Gastroesophageal sphincter (tissue), 4 donors: Measurements from ENCODE around the gene PTPRN2. TPM values are rescaled to one million over a fixed set of nuclear protein-coding genes. Genes with fewer than 3 reads are reported as not detected.

Experiments
- ATAC-seq: fragments of 150-250 bp; one replicate; pipeline ENCODE4 v1.9.1; 2016; ENCODE audit warnings: mild to moderate bottlenecking, moderate library complexity
- H3K27ac ChIP-seq, 4 donors: fragments of 200-600 bp; sonication (generic) in 3 of 4; 1 replicate in 3 of 4; 2 replicates in 1 of 4; pipeline ENCODE4 v1.5.1; 2016 to 2019
- H3K27me3 ChIP-seq: fragments of 200-600 bp; sonication (generic); one replicate; pipeline ENCODE4 v1.5.1; 2019
- H3K36me3 ChIP-seq, 2 donors: fragments of 200-600 bp; sonication (generic); one replicate each; pipeline ENCODE4 v1.5.1; 2019; ENCODE audit warnings: control low read depth in 1 of 2
- H3K4me1 ChIP-seq, 3 donors: fragments of 200-600 bp; sonication (generic); 1 replicate in 2 of 3; 2 replicates in 1 of 3; pipeline ENCODE4 v1.5.1; 2016 to 2019; ENCODE audit warnings: control low read depth in 2 of 3
- H3K4me3 ChIP-seq, 2 donors: fragments of 200-600 bp; sonication (generic); one replicate each; pipeline ENCODE4 v1.5.1; 2019; ENCODE audit warnings: mild to moderate bottlenecking in 1 of 2, moderate library complexity in 1 of 2
- H3K9me3 ChIP-seq, 3 donors: fragments of 200-600 bp; sonication (generic); one replicate each; pipeline ENCODE4 v1.5.1; 2017 to 2019; ENCODE audit warnings: control low read depth in 2 of 3
- CTCF ChIP-seq, 4 experiments: fragments of 200-600 bp in 2 of 4; fragments of 450-650 bp in 2 of 4; sonication (generic) in 1 of 4; IDR thresholded peaks; one replicate each; pipeline ENCODE4 v1.5.1; 2017 to 2019; ENCODE audit warnings: antibody characterized with exemption in 4 of 4, mild to moderate bottlenecking in 2 of 4, moderate library complexity in 2 of 4
- EP300 ChIP-seq: sonication (generic); formaldehyde crosslinking; IDR thresholded peaks from one replicate; pipeline ENCODE4 v1.6.1; 2017; ENCODE audit warnings: antibody characterized with exemption, mild to moderate bottlenecking
- POLR2A ChIP-seq, 2 donors: fragments of 450-650 bp; IDR thresholded peaks; one replicate each; pipeline ENCODE4 v1.6.1; 2017; ENCODE audit warnings: antibody characterized with exemption in 2 of 2, mild to moderate bottlenecking in 2 of 2, moderate library complexity in 1 of 2
- POLR2AphosphoS5 ChIP-seq: sonication (generic); formaldehyde crosslinking; IDR thresholded peaks from one replicate; pipeline ENCODE4 v1.6.1; 2017; ENCODE audit warnings: antibody characterized with exemption
- WGBS, 2 donors: methylation state at CpG; one replicate each; pipeline ENCODE4 v1.1.5; 2018; ENCODE audit warnings: low coverage in 1 of 2; 5-methylcytosine and 5-hydroxymethylcytosine counted together
- total RNA-seq, 4 donors: library from RNA; depleted of rRNA; stranded (reverse); fragments of >200 nt; gene quantifications; one replicate each; pipeline ENCODE4 v1.1.0, GENCODE V29; 2016

Gene PTPRN2
- total RNA-seq, 4 donors from 2014 or later = 1.7 to 4.7 (median 3.3) TPM

- H3K27ac ChIP-seq = no peak overlapping the region
- H3K4me3 ChIP-seq = no peak overlapping the region
- no peaks in the 10 kb centered on the region for H3K27me3 ChIP-seq
- no peak for ATAC-seq
- 29 to 42% methylated on average over 2 of the region's 2 CpGs for WGBS, 2 donors
- no peak for TF ChIP-seq CTCF (IDR thresholded peaks at IDR 0.05)
- TF ChIP-seq POLR2AphosphoS5 = no peak
- no peak for TF ChIP-seq POLR2A (IDR thresholded peaks at IDR 0.05)
- TF ChIP-seq EP300 = no peak
- peaks cover 0 to 5% (median 3%) of the 10 kb centered on the region in 3 donors for H3K4me1 ChIP-seq
- no peaks in the 10 kb centered on the region for H3K9me3 ChIP-seq
- no peaks in the 10 kb centered on the region for H3K36me3 ChIP-seq
These were observed 583.5 kb downstream of the PTPRN2 start for GRCh38 chr7:158004123-158004490.

GRCh38 chr7:158003441-158004122 is 584.0 kb downstream of the PTPRN2 start:
- Histone ChIP-seq H3K4me3 (no peak overlapping the region), H3K27me3 (no peaks in the 10 kb centered on the region), H3K9me3 (no peaks in the 10 kb centered on the region), H3K4me1 (peaks cover 0 to 5% (median 3%) of the 10 kb centered on the region in 3 donors), H3K36me3 (no peaks in the 10 kb centered on the region), H3K27ac (no peak overlapping the region)
- TF ChIP-seq CTCF (IDR thresholded peaks at IDR 0.05) (no peak), POLR2A (IDR thresholded peaks at IDR 0.05) (no peak), EP300 (no peak), POLR2AphosphoS5 (no peak)
- ATAC-seq = no peak
- WGBS, 2 donors = 54 to 64% methylated on average over 11 to 13 of the region's 23 CpGs

GRCh38 chr7:158002486-158003080 is 585.0 kb downstream of the PTPRN2 start:
- no peak for TF ChIP-seq CTCF (IDR thresholded peaks at IDR 0.05)
- no peak for TF ChIP-seq POLR2A (IDR thresholded peaks at IDR 0.05)
- no peak for TF ChIP-seq POLR2AphosphoS5
- no peak for TF ChIP-seq EP300
- 90 to 100% methylated on average over 2 to 8 of the region's 17 CpGs for WGBS, 2 donors
- Histone ChIP-seq H3K4me3 (no peak overlapping the region), H3K27ac (no peak overlapping the region), H3K27me3 (no peaks in the 10 kb centered on the region), H3K9me3 (no peaks in the 10 kb centered on the region), H3K36me3 (no peaks in the 10 kb centered on the region), H3K4me1 (peaks cover 0 to 5% (median 3%) of the 10 kb centered on the region in 3 donors)
- ATAC-seq = no peak

- no peaks in the 10 kb centered on the region for H3K9me3 ChIP-seq
- no peaks in the 10 kb centered on the region for H3K36me3 ChIP-seq
- peaks cover 0 to 5% (median 3%) of the 10 kb centered on the region in 3 donors for H3K4me1 ChIP-seq
- no peak for TF ChIP-seq POLR2AphosphoS5
- TF ChIP-seq POLR2A (IDR thresholded peaks at IDR 0.05) = no peak
- no peak for TF ChIP-seq EP300
- TF ChIP-seq CTCF (IDR thresholded peaks at IDR 0.05) = no peak
- 79 to 93% methylated on average over 2 to 11 of the region's 28 CpGs for whole genome bisulfite sequencing, 2 donors
- H3K4me3 ChIP-seq = no peak overlapping the region
- no peak for ATAC-seq
- no peak overlapping the region for H3K27ac ChIP-seq
- H3K27me3 ChIP-seq = peaks cover 5% of the 10 kb centered on the region
These were observed 585.9 kb downstream of the PTPRN2 start for GRCh38 chr7:158001621-158002320.
